Erythroblast (primary cell): ENCODE measurements around the gene NDUFV2.

Experiments
- GATA1 ChIP-seq: IDR thresholded peaks from 2 replicates; pipeline ENCODE4 v1.6.1; 2011; ENCODE audit warnings: low read depth, mild to moderate bottlenecking, control low read depth, low read length, moderate library complexity
- POLR2A ChIP-seq: IDR thresholded peaks from 2 replicates; pipeline ENCODE4 v1.6.1; 2011; ENCODE audit warnings: mild to moderate bottlenecking, low read length

DNA sequence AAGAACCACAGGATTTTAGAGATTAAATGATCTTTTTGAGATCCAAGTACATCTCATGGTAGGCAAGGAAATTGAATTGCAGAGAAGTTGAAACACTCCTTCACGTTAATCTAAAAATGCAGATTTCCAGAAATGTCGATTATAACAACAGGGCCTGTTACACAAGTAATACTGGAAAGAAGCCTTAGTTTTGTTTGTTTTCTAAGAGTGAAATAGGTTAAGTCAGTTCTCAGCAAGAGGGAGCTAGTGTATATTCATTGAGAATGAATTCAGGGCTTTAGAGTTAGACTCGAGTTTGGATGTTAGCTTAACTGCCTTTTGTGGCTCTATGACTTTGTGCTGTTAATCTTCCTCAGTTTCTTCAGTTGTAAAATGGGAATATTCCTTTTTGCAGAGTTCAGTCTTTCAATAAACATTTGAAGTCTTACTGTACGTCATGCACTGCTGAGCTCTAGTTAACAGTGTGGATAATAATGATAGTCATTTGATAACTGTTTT is 926 bp downstream of the NDUFV2 start:
- no peak for TF ChIP-seq POLR2A
- TF ChIP-seq GATA1 = no peak
